NCI-H2029 treated with DMSO at 0.1 percent for 48 hours (cell line): Measurements from ENCODE around the gene FTH1.
"Not testable (repeated sequence)": the region's sequence is repeated elsewhere in the genome, so short reads cannot be mapped to it uniquely, and the experiment has no call there.

Experiments
- DNase-seq: peaks from one replicate; lab custom pipeline; 2025; lab: John Stamatoyannopoulos, UW

FTH1 gene

GRCh38 chr11:61963282-61964057 lies 4.0 kb downstream of the FTH1 start:
- DNase-seq, result no peak

- no peak for DNase-seq
Measured at GRCh38 chr11:61963016-61963281, 4.5 kb downstream of the FTH1 start.

GRCh38 chr11:61962213-61963015 lies 5.0 kb downstream of the FTH1 start:
- no peak for DNase-seq

DNA sequence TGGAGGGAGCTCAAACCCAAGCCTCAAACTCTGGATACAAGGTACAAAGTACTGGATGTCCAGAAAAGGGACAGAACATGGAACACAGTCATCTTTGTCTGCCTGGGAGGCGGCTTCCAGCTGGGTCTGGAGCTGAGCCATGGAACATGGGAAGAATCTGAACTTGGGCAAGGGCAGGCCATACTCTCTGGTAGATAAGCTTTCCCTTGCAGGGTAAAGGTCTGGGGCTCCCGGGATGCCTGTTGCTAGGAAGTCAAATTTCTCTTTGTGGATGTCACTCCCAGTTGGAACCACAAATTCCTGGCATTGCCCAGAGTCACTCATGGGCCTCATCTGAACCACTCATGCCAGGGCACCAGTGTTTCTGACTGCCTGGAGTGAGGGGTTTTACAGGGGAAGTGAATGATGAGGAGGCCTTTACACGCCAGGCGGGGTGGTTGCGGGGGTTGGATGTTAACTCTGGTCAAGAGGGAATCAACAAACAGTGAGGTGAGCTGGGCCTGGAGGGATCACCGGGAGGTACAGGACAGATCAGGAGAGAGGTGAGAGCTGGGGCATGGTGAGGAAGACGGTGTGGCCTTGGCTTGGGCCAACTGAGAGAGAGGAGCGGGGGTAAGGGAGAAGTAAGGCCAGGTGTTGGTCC lies 5.7 kb downstream of the FTH1 start:
- DNase-seq, result no peak

- no peak for DNase-seq
Measured at GRCh38 chr11:61960532-61960931, 6.9 kb downstream of the FTH1 start.

- no peak for DNase-seq
Measured at GRCh38 chr11:61959678-61960077, 7.8 kb downstream of the FTH1 start.

GRCh38 chr11:61959114-61959513 lies 8.3 kb downstream of the FTH1 start:
- no peak for DNase-seq

DNA sequence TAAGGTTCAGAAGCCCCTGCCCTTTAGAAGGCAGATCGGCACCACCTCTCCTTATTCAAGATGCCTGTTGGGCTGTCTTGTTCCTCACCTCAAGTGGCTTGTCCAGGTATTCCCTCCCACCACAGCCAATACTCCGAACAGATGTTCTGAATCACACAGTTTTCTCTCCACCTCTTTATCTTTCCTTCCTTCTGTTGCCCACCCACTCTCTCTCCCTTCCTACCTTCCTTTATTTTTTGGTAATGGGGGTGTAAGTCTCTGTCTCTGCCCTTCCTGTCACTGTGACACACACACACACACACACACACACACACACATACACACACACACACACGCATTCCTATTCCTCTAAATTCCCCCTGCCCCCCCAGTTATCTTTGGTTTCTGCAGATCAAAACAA lies 8.8 kb downstream of the FTH1 start:
- no peak for DNase-seq

DNA sequence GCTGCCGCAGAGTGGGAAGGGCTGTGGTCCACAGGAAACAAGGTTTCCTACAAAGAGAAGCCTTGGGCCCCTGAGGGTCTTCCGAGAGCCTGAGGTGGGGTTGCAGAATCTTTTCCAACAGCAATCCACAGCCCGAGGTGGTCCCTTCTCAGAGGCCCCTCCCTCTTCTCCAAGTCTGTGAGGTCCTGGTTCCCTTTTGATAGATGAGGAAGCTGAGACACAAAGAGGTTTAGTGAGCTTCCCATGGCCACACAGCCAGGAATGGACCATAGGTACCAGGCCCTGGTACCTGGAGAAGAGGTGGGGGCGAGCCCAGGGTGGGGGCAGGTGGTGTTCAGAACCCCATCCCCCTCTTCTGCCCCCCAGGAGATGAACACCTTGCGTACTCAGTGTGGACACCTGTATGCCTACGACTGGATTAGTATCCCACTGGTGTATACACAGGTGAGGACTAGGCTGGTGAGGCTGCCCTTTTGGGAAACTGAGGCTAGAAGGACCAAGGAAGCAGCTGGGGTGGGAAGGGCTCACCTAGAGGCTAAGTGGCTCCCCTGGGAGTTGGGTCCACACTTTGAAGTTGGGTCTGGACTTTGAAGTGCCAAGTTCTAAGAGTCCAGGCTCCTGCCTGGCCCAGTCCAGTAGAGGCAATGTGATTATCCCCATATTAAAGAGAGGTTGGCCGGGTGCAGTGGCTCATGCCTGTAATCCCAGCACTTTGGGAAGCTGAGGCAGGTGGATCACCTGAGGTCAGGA lies 10.2 kb downstream of the FTH1 start:
- no peak for DNase-seq

DNA sequence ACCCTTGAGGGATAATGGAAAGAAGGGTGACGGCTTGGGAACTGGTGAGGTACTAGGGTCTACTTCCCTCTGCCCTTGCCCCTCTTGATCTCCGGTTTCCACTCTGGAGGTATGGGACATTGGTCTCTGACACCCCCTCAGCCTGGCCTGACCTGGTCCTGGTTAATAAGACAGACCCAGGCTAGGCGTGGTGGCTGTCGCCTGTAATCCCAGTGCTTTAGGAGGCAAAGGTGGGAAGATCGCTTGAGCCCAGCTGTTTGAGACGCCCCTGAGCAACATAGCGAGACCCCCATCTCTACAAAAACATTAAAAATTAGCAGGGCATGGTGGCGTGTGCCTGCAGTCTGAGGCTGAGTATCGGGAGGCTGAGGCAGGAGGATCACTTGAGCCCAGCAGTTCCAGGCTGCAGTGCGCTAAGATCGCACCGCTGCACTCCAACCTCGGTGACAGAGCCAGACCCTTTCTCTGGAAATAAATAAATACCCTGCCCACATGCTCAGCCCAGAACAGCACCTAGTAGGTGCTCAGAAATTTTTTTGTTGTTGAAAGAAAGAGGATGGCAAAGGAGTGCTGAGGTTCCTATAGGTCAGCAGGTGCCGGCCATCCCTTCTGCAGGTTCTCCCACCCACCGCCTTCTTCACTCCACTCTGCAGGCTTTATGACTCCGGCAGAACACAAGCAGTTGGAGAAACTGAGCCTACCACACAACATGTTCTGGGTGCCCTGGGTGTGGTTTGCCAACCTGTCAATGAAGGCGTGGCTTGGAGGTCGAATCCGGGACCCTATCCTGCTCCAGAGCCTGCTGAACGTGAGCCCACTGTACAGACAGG lies 11.0 kb downstream of the FTH1 start:
- no peak for DNase-seq

DNA sequence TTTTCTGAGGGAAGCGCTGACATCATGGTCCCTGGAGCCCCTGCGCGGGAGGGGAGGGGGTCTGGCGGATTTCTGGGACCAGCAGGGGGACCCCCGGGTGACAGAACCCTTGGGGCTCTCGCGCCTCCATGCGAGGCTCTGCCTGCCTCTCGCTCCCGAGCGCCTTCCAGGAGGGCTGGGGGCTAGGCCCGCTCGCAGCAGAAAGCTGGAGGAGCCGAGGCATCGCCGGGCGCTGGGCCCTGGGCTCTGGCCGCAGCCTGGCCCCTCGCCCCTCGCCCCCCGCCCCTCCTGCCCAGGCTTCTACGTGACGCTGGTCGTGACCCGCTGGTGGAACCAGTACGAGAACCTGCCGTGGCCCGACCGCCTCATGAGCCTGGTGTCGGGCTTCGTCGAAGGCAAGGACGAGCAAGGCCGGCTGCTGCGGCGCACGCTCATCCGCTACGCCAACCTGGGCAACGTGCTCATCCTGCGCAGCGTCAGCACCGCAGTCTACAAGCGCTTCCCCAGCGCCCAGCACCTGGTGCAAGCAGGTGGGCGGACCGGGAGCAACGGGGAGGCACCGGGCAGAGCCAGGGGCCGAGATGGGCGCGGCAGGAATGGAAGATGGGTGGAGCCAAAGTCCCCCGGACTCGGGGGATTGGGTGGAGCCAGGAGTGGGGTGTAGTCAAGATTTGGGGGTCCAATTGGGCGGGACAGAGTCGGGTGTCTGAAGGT lies 11.9 kb downstream of the FTH1 start:
- DNase-seq, result no peak

- no peak for DNase-seq
Measured at GRCh38 chr11:61954851-61955421, 12.5 kb downstream of the FTH1 start.

DNA sequence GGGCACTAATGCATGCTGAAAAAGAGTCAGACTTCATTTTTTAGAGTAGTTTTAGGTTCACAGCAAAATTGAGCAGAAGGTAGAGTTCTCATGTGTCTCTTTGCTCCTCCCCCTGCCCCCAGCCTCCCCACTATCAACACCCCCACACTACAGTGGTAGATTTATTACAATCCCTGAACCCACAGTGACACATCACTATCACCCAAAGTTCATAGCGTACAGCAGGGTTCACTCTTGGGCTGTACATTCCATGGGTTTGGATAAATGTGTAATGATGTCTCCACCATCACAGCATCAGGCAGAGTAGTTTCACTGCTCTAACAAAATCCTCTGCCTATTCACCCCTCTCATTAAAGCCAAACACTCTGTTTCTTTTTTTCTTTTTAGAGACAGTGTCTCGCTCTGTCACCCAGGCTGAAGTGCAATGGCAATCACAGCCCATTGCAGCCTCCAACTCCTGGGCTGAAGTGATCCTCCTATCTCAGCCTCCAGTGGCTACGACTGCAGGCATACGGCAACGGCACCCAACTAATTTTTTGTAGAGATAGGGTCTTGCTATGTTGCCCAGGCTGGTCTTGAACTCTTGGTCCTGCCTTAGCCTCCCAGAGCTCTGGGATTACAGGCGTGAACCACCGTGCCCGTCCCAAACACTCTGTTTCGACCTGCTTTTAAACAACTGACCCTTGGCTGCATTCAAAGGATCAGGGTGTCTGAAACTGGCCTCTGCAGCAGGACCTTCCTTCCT lies 13.2 kb downstream of the FTH1 start:
- DNase-seq, result no peak

- not testable (repeated sequence) for DNase-seq
Measured at GRCh38 chr11:61953632-61954031, 13.8 kb downstream of the FTH1 start.

DNA sequence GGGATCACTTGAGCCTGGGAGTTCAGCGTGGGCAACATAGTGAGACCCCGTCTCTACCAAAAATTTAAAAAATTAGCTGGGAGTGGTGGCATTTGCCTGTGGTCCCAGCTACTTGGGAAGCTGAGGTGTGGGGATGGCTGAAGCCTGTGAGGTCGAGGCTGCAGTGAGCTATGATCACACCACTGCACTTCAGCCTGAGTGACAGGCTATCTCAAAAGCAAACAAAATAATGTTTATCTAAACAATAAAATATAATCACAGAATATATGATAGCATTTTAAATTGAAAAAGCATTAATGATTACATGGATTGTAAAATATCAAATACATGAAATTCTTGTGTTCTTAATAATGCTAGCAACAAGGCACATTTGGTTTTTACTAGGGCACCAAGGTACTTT lies 14.6 kb downstream of the FTH1 start:
- DNase-seq, result no peak

DNA sequence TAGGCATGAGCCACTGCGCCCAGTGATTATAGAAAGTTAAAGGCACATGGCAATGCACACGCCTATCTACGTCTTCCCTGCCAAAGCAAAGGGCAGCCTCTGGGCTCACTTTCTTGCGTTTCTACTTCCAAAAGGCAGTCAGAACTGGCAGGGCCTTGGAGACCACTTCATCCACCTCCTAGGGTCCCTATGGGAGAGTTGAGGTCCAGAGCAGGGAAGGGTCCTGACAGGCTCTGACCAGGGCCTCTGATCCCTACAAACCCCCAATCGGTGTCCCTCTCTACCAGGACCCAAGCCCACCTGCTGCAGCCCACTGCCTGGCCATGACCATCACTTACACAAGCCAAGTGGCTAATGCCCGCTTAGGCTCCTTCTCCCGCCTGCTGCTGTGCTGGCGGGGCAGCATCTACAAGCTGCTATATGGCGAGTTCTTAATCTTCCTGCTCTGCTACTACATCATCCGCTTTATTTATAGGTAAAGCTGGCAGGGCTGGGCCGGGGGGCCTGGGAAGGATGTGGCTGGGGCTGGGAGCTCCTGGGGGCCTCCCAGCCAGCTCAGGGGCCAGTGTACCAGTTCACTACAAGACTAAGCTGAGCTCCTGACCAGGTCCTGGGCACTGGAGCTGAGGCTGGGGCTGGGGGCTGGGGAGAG lies 15.8 kb downstream of the FTH1 start:
- DNase-seq, result no peak

DNA sequence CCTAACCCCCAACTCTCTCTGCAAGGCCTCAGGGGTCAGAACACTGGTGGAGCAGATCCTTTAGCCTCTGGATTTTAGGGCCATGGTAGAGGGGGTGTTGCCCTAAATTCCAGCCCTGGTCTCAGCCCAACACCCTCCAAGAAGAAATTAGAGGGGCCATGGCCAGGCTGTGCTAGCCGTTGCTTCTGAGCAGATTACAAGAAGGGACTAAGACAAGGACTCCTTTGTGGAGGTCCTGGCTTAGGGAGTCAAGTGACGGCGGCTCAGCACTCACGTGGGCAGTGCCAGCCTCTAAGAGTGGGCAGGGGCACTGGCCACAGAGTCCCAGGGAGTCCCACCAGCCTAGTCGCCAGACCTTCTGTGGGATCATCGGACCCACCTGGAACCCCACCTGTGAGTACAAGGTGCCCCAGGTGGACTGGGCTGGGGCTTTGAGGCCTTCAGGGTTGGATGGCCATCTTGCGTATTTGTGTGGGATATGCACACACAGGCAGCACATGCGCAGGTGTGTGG lies 17.3 kb downstream of the FTH1 start, which contains the start of gene BEST1:
BEST1 (plus strand) TSS at position 317 of the 513 bp plus-strand sequence. CDS start 1,456 bp downstream, outside the sequence.
- DNase-seq, result no peak

GRCh38 chr11:61949169-61950034 lies 18.0 kb downstream of the FTH1 start:
- DNase-seq, result peak; percentile 45
